Measurements from ENCODE around the gene PCDHGB2.
"Not testable (repeated sequence)": the region's sequence is repeated elsewhere in the genome, so short reads cannot be mapped to it uniquely, and the experiment has no call there.

DNA sequence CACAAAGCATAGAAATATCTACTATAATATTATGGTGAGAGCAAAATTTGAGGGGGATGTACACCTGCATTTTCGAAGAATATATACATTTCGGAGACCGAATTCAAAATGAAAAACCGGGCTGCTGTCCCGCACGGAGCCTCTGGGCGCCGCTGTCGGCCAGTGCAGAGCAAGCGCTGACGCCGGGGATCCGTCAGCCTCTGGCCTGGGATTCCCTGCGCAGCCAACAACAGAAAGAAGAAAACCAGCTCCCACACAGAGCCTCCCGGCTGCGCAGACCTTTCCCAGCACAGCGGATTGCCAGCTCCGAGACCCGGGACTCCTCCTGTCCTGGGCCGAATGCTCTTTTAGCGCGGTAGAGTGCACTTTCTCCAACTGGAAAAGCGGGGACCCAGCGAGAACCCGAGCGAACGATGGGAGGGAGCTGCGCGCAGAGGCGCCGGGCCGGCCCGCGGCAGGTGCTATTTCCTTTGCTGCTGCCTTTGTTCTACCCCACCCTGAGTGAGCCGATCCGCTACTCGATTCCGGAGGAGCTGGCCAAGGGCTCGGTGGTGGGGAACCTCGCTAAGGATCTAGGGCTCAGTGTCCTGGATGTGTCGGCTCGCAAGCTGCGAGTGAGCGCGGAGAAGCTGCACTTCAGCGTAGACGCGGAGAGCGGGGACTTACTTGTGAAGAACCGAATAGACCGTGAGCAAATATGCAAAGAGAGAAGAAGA lies 48.2 kb downstream of the PCDHGB2 start, which contains the start of gene PCDHGB6:
- TF ChIP-seq EP300 (IDR thresholded peaks at IDR 0.05): not testable (repeated sequence)
- TF ChIP-seq, protein P1, sequence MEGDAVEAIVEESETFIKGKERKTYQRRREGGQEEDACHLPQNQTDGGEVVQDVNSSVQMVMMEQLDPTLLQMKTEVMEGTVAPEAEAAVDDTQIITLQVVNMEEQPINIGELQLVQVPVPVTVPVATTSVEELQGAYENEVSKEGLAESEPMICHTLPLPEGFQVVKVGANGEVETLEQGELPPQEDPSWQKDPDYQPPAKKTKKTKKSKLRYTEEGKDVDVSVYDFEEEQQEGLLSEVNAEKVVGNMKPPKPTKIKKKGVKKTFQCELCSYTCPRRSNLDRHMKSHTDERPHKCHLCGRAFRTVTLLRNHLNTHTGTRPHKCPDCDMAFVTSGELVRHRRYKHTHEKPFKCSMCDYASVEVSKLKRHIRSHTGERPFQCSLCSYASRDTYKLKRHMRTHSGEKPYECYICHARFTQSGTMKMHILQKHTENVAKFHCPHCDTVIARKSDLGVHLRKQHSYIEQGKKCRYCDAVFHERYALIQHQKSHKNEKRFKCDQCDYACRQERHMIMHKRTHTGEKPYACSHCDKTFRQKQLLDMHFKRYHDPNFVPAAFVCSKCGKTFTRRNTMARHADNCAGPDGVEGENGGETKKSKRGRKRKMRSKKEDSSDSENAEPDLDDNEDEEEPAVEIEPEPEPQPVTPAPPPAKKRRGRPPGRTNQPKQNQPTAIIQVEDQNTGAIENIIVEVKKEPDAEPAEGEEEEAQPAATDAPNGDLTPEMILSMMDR (IDR thresholded peaks at IDR 0.05): peak; percentile 9 to 53 (median 41)

Measured in tibial nerve (tissue), 4 donors.